HEK293T (cell line): ENCODE measurements around the gene SP9.

ENCODE experiments used
- ARNT ChIP-seq: fragments of 450-650 bp; IDR thresholded peaks from 2 replicates; pipeline ENCODE4 v1.6.1; 2017; ENCODE audit warnings: mild to moderate bottlenecking
- CTBP1 ChIP-seq: fragments of 450-650 bp; IDR thresholded peaks from 2 replicates; pipeline ENCODE4 v1.6.1; 2016; ENCODE audit warnings: borderline replicate concordance
- ELF4 ChIP-seq: fragments of 450-650 bp; IDR thresholded peaks from 2 replicates; pipeline ENCODE4 v1.6.1; 2017; ENCODE audit warnings: antibody characterized with exemption
- FOXA1 ChIP-seq: fragments of 450-650 bp; IDR thresholded peaks from 2 replicates; pipeline ENCODE4 v1.6.1; 2016; ENCODE audit warnings: mild to moderate bottlenecking
- FOXK2 ChIP-seq: fragments of 450-650 bp; IDR thresholded peaks from 2 replicates; pipeline ENCODE4 v1.6.1; 2016; ENCODE audit warnings: mild to moderate bottlenecking
- FOXM1 ChIP-seq: fragments of 450-650 bp; IDR thresholded peaks from 2 replicates; pipeline ENCODE4 v1.6.1; 2017; ENCODE audit warnings: mild to moderate bottlenecking, borderline replicate concordance
- HDGF ChIP-seq: fragments of 450-650 bp; IDR thresholded peaks from 2 replicates; pipeline ENCODE4 v1.6.1; 2017; ENCODE audit warnings: antibody characterized with exemption, borderline replicate concordance
- L3MBTL2 ChIP-seq: fragments of 450-650 bp; conservative IDR thresholded peaks from 2 replicates; pipeline ENCODE4 v1.6.1; 2016; ENCODE audit warnings: mild to moderate bottlenecking
- NFRKB ChIP-seq: fragments of 450-650 bp; IDR thresholded peaks from 2 replicates; pipeline ENCODE4 v1.6.1; 2016; ENCODE audit warnings: mild to moderate bottlenecking, moderate library complexity
- SP1 ChIP-seq: fragments of 450-650 bp; IDR thresholded peaks from 2 replicates; pipeline ENCODE4 v1.6.1; 2017
- SUZ12 ChIP-seq: fragments of 450-650 bp; IDR thresholded peaks from 2 replicates; pipeline ENCODE4 v1.6.1; 2016; ENCODE audit warnings: mild to moderate bottlenecking
- ZNF384 ChIP-seq: fragments of 450-650 bp; IDR thresholded peaks from 2 replicates; pipeline ENCODE4 v1.6.1; 2016
- TF ChIP-seq, protein P1 (sequence below): fragments of 450-650 bp; IDR thresholded peaks from 2 replicates; pipeline ENCODE4 v1.6.1; 2016

DNA sequence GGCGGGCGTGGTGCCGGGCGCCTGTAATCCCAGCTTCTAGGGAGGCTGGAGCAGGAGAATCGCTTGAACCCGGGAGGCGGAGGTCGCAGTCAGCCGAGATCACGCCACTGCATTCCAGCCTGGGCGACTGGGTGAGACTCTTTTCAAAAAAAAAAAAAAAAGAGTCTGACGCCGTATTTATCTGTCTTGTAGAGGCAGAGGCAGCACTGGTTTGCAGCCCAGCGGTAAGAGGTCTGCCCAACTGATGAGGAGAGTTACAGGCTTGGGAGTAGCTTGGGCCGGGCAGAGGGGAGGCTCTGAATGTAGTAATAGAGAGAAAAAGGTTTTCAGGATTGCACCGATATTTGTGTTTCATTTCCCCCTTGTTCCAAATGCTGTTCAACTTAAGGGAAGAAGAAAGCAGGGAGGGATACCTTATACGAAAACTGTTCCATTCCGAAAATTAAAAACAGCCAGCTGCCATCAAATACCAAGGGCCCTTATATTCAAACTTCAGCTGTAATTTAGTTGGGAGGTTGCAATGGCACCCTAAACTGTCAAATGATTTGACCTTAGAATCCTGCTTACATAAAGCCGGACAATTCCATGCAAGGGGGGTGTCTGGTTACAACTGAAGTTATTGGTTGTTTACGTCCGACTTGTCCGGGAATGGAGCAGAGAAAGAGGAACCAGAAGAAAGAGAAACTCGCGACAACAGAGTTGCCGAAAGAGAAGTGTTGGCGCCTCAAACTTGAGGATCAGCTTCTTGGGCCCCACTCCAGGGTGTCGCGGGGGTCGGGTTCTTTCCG, 9.2 kb upstream of the SP9 start:
- TF ChIP-seq FOXM1 (no peak), HDGF (no peak), SP1 (no peak), SUZ12 (no peak), NFRKB (no peak), ZNF384 (no peak), FOXA1 (no peak), ELF4 (no peak), CTBP1 (no peak), L3MBTL2 (no peak), ARNT (no peak), FOXK2 (no peak)
- TF ChIP-seq, protein P1, sequence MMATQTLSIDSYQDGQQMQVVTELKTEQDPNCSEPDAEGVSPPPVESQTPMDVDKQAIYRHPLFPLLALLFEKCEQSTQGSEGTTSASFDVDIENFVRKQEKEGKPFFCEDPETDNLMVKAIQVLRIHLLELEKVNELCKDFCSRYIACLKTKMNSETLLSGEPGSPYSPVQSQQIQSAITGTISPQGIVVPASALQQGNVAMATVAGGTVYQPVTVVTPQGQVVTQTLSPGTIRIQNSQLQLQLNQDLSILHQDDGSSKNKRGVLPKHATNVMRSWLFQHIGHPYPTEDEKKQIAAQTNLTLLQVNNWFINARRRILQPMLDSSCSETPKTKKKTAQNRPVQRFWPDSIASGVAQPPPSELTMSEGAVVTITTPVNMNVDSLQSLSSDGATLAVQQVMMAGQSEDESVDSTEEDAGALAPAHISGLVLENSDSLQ = no peak
